HT1080 (cell line): ENCODE measurements around the gene PPP2R5B. TPM values are rescaled to one million over a fixed set of nuclear protein-coding genes. Genes with fewer than 3 reads are reported as not detected.

Source experiments
- DNase-seq: peaks from one replicate; pipeline ENCODE4 v3.0.0-alpha.2; 2015; ENCODE audit warnings: low read depth
- total RNA-seq: library from RNA; depleted of rRNA; stranded (reverse); fragments of >200 nt; shearing (Covaris generic); gene quantifications from 2 replicates; pipeline ENCODE4 v1.2.3, GENCODE V29; 2014

Gene PPP2R5B
- total RNA-seq, 1 experiment from 2014 or later: 8.3 TPM

DNA sequence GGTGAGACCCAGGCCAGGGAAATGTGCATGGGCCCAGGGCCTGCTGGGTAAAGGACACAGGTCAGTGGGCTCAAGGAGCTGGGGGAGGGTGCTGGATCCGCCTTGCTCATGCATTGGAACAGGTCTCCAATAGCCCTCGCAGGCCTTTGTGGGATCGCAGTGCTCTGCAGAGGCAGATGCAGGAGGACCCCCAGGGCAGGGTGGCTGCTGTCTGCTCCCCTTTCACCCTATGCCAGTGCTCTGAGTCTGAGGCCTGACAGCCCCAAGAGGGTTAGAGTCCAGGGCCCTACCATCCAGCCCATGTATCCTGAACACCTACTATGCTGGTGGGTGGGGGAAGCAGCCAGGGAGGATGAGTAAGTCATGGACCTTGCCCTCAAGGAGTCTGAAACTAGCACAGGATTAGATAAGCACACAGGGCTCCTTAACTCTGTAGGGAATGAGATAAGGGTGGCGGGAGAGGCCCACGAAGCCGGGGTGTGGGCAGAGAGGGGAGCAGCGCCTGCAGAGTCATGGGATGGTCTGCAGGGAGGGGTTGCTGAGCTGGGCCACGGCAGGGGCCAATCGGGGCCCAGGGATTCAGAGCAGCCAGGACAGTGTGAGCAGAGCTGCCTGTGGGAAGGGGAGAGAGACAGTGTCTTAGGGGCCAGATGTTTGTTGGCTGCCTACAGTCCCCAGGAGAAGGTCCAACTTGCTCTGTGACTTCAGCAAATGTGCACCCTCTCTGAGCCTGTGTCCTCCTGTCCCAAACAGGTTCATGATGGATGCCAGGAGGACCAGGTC is 35.6 kb upstream of the PPP2R5B start:
- no peak for DNase-seq

DNA sequence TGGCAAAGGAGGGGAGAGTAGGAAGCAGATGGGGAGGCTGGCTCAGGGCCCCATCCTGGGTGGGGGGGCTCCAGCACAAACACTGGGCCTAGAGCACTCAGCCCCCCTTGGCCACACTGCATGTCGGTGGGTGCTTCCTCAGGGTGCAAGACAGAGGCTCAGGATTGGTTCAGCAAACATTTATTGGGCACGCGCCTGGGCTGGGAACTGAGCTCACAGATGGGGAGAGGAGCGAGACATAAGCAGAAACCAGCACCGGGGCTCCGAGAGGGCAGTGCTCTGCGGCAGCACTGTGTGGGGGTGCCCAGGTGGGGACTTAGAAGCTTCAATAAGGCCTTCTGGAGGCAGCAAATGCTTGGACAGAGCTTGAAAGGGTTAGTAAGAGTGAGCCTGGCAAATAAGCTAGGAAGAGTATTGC is 34.0 kb upstream of the PPP2R5B start:
- no peak for DNase-seq

DNA sequence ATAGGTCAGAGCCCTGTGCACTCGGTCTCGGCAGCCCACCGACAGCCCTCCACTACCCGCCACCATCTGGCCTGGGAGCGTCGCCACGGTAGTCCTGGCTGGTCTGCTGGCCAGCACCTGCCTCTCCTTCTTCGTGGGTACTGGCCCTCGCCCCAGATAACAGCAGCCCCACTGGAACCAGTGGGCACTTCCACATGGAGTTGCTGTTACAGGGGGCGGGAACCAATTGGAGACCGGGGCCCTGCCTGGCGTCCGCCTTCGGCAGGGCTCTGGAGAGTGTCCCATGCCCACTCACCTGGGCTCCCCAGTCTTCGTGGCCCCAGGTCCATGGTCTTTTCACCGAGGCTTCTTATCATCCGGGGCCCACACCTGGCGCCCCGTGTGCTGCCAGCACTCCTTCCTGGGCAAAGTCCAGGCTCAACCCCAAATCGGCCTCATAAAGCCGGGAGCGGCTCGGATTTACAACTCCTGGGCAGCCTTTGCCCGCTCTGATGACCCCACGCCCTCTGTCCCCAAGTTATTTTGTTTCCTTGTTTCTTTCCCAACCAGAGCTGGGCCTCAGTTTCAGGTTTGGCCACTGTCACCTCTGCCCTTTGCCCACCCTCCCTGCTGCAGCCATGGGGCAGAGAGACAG is 33.2 kb upstream of the PPP2R5B start:
- DNase-seq: no peak

- DNase-seq: no peak
These were observed 32.6 kb upstream of the PPP2R5B start for GRCh38 chr11:64891880-64892279.

DNA sequence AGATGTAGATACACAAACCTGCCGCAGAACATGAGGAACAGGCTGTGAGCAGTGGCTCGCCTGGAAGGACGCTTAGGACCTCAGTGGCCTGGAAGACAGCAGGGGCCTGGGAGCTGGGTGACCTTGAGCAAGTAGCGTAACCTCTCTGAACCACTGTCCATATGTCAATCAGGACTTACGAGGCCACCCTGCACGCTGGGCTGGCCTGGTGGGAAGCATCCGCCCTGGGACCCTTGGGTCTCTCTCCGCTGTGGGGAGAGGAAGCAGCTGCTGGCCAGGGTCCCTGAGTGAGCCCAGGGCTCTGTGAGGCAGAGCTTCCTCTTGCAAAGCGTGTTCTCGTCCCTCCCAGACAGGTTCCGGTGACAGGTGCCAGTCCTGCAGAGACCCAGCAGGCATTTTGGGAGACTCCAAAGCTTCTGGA is 32.1 kb upstream of the PPP2R5B start:
- no peak for DNase-seq

DNA sequence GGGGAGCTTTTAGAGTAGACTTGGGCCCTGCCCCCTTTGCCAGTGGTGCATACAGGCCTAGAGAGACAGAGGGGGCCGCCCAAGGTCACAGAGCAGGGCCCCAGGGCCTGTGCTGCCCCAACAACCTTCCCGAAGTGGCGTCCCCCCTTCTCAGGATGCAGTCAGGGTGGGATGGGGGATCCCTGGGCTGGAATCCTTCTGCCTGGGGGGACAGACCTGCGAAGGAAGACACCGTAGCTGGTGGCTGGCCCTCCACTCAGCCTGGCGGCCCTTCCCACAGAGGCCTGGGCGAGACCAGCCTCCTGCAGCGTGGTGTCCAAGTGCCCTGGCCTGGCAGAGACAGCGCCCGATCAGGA is 31.7 kb upstream of the PPP2R5B start:
- no peak for DNase-seq

DNA sequence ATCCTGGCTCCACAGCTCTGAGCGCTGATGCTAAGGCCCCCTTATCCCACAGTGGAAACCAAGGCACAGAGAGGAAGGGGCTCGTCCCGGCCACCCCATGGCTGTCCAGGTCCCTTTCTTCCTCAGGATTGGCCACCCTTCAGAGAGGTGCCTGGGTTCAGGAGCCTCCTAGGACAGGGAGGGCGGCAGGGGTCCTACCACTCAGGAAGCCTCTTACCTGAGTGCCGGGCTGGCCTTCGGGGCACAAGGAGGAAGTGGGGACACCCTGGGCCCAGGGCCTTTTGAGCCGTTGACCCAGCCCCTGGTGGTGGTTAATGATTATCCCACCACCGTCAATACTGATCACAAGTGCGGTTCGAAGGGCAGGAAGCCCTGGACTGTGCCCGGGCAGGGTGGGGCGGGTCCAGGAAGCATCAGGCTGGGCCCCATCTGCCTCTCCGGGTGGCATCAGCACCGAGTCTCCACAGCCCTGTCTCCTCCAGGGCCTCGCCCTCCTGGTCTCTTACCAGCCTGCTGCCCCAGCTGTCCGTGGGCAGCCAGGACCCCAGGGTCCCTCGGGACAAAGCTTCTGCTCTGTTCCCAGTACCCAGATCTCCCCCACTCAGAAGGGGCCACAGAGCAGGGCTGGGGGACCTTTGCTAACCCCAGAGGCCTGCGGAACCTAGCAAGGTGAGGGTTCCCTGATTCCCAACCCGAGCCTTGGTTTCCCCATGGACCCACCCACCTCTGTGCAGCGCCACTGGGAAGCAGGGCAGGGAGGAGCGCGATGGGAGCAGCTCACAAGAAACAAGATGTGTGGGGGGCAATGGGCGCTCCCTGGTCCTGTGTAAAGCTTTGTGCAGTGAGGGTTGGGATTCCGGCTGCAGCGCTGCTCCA is 31.1 kb upstream of the PPP2R5B start:
- DNase-seq: no peak

DNA sequence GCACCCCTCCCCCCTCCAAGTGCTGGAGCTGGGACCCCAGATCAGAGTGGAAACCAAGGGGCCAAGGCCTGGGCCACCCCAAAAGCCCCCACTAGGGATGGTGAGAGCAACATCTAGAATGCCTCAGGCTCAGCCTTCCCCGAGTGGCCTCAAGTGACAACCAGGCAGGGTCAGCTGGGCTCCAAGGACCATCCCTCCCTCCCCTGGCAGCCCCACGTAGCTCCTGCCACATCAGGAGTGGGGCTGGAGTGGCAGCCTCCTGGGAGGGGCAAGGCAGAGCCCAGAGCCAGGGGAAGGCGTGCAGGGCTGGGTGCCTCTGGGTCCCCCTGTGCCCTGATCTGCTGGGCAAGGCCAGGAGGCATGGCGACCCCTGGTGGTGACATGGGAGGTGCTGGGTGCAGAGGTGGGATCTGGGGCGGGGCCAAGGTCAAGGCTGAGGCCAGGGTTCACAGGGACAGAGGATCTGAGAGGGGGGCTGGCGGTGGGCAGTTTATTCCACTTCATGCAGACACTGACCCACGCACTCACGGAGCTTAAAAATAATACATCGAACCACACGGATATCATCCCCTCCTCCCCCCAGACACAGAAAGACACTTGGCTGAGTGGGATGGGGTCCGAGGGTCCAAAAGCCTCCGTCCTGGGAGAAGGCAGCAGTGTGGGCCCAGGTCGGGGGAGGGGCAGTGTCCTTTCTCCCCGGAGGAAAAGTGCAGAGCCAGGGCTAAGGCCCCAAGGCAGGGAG is 30.2 kb upstream of the PPP2R5B start:
- DNase-seq: peak; percentile 52

GRCh38 chr11:64894812-64895452 is 29.6 kb upstream of the PPP2R5B start:
- DNase-seq: no peak

GRCh38 chr11:64896448-64897022 is 28.0 kb upstream of the PPP2R5B start:
- DNase-seq: no peak

DNA sequence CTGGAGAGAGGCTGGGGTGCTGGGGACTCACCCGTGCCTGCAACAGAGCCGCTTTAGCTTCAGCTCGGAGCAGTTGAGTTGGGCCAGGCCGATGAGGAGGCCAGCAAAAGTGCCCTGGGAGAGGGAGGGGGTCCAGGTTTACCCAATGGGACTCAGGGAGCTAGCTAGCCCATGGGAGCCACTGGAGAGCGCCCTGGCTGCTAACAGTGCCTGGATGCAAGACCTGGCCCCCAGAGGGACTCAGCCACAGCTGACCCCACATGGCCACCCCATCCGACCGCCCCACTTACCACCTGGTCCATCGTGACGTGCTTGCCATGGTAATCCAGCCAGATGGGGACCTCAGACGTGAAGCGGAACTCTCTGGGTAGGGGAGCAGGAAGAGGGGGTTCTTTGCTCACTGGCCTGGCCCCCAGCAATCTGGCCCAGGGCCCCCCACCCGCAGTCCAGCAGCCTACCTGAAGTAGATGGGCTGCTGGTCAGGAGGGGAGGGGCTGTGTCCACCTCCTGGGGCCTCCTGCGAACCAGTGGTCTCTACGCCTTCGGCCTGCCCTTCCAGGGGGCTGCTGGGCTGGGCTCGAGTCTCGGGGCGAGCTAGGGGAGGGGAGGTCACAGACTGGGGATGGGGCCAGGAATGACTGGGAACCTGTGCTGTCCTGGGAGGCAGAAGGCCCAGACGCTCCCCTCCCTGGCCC is 27.0 kb upstream of the PPP2R5B start:
- no peak for DNase-seq

GRCh38 chr11:64898076-64898445 is 26.4 kb upstream of the PPP2R5B start:
- DNase-seq: no peak

- DNase-seq: no peak
These were observed 25.9 kb upstream of the PPP2R5B start for GRCh38 chr11:64898541-64898940.

GRCh38 chr11:64900263-64900678 is 24.2 kb upstream of the PPP2R5B start:
- peak; percentile 91 for DNase-seq

DNA sequence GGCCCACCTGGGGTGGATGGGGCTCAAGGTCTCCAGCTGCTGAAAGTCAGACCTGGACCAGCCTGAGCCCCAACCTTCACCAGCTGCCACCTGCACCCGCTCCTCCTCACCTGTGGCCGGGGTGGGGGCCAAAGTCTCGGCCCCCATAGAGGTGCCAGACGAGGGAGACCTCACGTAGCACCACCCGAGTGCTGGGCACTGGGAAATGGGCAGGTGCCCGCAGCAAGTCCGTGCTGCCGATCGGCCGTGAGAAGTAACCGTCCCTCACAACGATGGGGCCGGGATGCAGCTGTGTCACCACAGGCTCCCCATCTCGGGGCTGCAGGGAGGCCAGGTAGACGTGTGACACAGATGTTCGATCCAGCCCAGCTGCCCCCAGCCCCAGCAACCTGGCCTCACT is 23.7 kb upstream of the PPP2R5B start:
- DNase-seq: no peak

GRCh38 chr11:64902102-64902900 is 22.2 kb upstream of the PPP2R5B start:
- DNase-seq: no peak

GRCh38 chr11:64903291-64903833 is 21.1 kb upstream of the PPP2R5B start:
- DNase-seq: no peak

- DNase-seq: no peak
These were observed 18.8 kb upstream of the PPP2R5B start for GRCh38 chr11:64905516-64906313.
